GM20431 (cell line): ENCODE data around the gene C12orf75.
"Not testable (repeated sequence)": the region's sequence is repeated elsewhere in the genome, so short reads cannot be mapped to it uniquely, and the experiment has no call there.

Experiments used
- in situ Hi-C: fragments of 300-500 bp; cut with MseI, MboI; formaldehyde crosslinking; loops from one replicate; pipeline ENCODE4 v1.15.0; 2020; ENCODE audit warnings: low sequenced_read_pairs; ENCODE audit not compliant: unreplicated experiment

C12orf75 gene

DNA sequence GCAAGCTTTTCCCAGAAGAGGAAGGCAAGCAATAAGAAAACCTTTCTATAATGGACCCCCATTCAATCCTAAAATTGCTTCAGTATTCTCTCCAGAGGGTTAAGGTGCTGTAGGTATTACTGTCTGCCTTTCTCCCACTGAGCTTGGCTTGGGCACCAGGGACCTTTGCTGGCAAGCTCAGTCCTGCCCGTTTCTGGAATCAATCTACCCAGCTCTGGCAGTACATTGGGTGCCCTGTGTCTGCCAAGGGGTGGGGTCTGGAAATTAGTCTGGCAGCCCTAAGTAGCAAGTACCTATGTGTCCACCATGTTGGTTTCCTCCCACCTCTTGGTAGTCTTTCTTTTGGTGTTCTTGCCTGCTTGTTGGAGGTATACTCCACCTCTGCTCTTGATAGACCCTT, 72.6 kb downstream of the C12orf75 start:
- in situ Hi-C loops: no loop called here

DNA sequence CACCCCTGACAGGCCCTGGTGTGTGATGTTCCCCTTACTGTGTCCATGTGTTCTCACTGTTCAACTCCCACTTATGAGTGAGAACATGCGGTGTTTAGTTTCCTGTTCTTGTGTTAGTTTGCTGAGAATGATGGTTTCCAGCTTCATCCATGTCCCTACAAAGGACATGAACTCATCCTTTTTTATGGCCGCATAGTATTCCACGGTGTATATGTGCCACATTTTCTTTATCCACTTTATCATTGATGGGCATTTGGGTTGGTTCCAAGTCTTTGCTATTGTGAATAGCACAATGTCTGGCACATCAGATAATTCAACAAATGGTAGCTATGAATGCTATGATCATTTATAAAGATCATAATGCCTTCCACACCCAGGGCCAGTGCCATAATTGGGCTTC, 73.6 kb downstream of the C12orf75 start:
- in situ Hi-C loops: not testable (repeated sequence)

GRCh38 chr12:105406497-105406896, 76.0 kb downstream of the C12orf75 start:
- in situ Hi-C loops: no loop called here

DNA sequence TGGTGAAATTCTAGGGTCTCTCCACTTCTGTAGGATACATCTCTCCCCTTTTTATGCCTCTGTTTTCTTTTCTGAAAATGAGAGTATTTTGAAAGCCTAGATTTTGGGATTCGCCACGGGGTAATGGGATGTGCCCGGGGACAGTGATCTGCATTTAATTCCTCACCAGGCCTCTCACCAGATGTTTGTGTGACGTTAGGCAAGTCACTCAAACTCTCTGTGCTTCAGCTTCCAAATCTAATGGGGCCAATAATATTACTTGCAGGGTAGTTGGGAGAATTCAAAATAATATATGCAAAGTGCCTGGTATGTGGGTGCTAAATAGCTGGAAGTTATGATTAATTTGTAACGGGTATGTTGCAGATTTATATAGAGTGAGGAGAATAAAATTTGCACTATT, 78.8 kb downstream of the C12orf75 start:
- in situ Hi-C loops: no loop called here

DNA sequence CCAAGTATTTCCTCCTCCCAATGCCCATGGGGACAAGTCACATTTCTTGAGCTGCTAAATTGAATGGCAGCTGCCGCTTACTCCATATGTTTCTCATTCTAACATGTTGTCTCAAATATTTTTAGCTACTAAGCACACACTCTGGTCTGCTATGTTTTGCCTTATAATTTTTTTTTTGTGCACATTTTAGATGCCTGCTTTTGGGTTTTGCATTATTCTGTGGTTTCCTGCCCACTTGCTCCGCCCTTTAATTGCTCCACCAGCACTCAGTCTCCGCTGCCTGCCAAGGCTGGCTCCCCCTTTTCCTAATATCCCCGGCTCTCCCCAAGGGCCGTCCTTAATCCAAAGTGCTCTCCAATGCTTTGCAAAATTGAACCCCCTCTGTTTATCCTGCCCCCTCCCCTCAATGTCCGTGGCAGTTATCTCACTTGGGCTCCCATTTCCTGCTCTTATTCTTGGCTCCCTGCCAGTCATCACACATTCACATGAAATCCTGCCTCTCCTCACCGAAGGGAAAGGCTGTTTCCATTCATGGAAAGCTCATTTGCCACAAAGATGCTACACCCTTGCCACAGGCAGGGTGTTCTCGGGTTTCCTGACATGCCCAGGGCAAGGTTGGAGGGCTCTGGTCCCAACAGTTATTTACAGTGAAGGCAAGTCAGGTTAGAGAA, 79.4 kb downstream of the C12orf75 start:
- in situ Hi-C loops: loop anchor here (10.0 kb wide), 1 partner anchor 725 kb away; the partner anchor contains the start of gene NUAK1

GRCh38 chr12:105413911-105414487, 83.5 kb downstream of the C12orf75 start:
- in situ Hi-C loops: loop anchor here (10.0 kb wide), 1 partner anchor 721 kb away; the partner anchor contains the start of gene NUAK1

GRCh38 chr12:105417732-105418131, 87.2 kb downstream of the C12orf75 start:
- in situ Hi-C loops: loop anchor here (10.0 kb wide), 1 partner anchor 717 kb away; the partner anchor contains the start of gene NUAK1

DNA sequence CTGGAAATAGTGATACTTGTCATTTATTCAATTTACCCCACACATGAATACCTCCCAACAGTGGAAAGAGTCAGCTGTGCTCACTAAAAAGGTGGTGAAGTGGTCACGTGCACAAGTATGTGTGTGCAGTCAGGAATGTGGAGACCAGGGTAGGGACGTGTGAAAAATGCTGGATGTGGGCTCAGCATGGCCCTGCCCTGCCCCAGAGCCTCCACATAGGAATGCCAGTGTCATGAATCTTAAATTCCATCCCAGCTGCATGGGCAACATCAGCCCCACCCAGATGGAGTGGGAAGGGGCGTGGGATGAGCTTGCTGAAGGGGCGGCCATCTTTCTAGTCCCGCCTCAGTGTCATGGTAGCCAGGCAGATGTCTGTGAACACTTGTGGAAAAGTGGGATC, 87.7 kb downstream of the C12orf75 start:
- in situ Hi-C loops: loop anchor here (10.0 kb wide), 1 partner anchor 717 kb away; the partner anchor contains the start of gene NUAK1

GRCh38 chr12:105418821-105419291, 88.4 kb downstream of the C12orf75 start:
- in situ Hi-C loops: loop anchor here (10.0 kb wide), 1 partner anchor 716 kb away; the partner anchor contains the start of gene NUAK1

DNA sequence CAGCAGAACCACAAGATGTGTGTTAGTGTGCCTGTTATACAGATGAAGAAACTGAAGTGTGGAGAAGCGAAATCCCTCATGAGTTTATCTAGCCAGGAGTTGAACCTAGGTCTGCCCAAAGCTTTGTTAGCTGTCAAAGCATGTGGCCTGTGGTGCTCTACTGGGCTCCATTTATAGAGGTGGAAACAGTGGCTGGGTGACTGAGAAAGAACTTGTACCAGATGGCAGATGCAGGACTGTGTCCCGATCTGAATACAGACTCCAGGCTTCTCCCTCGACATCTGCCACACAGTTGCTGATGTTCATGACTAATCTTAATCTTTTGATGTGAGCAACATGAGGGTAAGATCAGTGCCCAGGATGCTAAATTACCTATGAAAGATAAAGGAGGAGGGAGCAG, 89.1 kb downstream of the C12orf75 start:
- in situ Hi-C loops: loop anchor here (10.0 kb wide), 1 partner anchor 715 kb away; the partner anchor contains the start of gene NUAK1

DNA sequence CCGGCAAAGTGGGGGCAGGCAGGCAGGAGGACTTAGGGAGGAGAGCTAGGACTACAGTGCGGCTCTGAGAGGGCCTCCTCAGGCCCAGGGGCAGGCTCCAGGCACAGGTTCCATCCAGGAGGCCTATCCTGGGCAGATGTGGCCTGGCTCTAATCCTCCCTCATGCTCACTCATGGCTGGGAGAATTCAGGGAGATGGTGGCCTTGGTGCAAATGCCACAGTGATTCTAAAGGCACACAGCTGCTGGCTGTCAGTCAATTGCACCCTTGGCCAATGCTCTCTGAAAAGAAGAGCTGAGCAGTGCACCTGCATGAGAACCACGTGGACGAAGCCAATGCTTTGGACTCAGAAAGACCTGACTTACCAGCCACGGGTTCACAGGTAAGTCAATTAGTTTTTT, 89.6 kb downstream of the C12orf75 start:
- in situ Hi-C loops: no loop called here

GRCh38 chr12:105420659-105421240, 90.3 kb downstream of the C12orf75 start:
- in situ Hi-C loops: no loop called here
